Measurements from ENCODE around the gene SLC13A3.

DNA sequence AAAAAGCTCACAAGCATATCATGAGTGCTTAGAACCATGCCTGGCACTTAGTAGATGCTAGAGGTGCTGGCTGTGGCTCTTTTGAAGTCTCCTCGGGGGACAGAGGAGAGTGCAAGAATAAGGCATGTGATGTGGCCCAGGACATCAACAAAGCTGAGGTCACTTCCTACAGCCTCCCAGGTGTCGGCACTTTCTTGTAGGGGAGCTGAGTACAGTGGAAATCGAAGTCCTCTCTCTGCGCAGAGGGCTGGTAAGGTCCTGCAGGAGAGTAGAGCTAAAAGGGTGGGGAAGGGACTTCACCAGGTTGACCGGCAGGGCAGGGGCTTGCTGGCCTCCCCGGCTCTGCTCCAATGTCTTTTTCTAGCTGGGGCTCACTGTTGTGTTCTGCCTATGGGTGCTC is 11.2 kb downstream of the SLC13A3 start:
- TF ChIP-seq CTCF (conservative IDR thresholded peaks at IDR 0.05; ENCODE audit: low read length): no peak
- no peak for TF ChIP-seq EZH2phosphoT487 (IDR thresholded peaks at IDR 0.05; ENCODE audit: borderline replicate concordance)
